Sigmoid colon (tissue), 4 donors: Measurements from ENCODE around the gene MOGAT1.

Source experiments
- EP300 ChIP-seq, 4 donors: sonication (generic); formaldehyde crosslinking; IDR thresholded peaks; one replicate each; pipeline ENCODE4 v1.6.1; 2017; ENCODE audit warnings: antibody characterized with exemption in 4 of 4
- POLR2A ChIP-seq, 2 donors: fragments of 450-650 bp; IDR thresholded peaks; one replicate each; pipeline ENCODE4 v1.6.1; 2016; ENCODE audit warnings: antibody characterized with exemption in 2 of 2, mild to moderate bottlenecking in 2 of 2, moderate library complexity in 2 of 2
- TF ChIP-seq, protein P1 (sequence below), 4 experiments: fragments of 450-650 bp in 3 of 4; fragments of 200-600 bp in 1 of 4; IDR thresholded peaks; one replicate each; pipeline ENCODE4 v1.5.1; 2016 to 2019; ENCODE audit warnings: antibody characterized with exemption in 4 of 4, mild to moderate bottlenecking in 3 of 4, moderate library complexity in 2 of 4

DNA sequence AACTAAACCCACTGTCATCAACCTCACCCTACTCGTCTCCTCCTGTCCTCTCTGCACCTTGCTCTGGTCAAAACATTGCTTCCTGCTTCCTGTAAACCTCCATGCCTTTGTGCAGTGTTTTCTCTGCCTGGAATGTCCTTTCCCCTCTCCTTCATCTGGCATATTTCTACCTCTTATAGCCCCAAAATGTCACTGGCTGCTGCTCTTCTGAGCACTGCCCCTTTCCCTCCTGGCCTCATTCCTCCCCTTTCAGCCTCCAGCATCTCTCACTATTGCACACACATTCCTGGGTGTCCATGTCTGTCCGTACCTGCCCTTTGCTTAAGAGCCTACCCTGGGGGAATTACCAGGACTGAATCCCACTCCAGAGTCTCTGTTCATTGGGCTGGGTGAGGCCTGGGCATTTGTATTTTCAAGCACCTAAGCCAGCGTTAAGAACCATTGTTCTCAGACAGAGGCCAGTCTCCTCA lies 84.9 kb downstream of the MOGAT1 start:
- TF ChIP-seq, protein P1, sequence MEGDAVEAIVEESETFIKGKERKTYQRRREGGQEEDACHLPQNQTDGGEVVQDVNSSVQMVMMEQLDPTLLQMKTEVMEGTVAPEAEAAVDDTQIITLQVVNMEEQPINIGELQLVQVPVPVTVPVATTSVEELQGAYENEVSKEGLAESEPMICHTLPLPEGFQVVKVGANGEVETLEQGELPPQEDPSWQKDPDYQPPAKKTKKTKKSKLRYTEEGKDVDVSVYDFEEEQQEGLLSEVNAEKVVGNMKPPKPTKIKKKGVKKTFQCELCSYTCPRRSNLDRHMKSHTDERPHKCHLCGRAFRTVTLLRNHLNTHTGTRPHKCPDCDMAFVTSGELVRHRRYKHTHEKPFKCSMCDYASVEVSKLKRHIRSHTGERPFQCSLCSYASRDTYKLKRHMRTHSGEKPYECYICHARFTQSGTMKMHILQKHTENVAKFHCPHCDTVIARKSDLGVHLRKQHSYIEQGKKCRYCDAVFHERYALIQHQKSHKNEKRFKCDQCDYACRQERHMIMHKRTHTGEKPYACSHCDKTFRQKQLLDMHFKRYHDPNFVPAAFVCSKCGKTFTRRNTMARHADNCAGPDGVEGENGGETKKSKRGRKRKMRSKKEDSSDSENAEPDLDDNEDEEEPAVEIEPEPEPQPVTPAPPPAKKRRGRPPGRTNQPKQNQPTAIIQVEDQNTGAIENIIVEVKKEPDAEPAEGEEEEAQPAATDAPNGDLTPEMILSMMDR (IDR thresholded peaks at IDR 0.05): no peak
- no peak for TF ChIP-seq EP300 (IDR thresholded peaks at IDR 0.05)
- TF ChIP-seq POLR2A (IDR thresholded peaks at IDR 0.05): no peak
